Limb (tissue), 2 donors: ENCODE data around the gene SAMD4A.

Experiments
- DNase-seq, 2 donors: peaks; one replicate each; pipeline ENCODE4 v3.0.0-alpha.2; 2016; ENCODE audit errors: extremely low spot score in 2 of 2

The SAMD4A gene

DNA sequence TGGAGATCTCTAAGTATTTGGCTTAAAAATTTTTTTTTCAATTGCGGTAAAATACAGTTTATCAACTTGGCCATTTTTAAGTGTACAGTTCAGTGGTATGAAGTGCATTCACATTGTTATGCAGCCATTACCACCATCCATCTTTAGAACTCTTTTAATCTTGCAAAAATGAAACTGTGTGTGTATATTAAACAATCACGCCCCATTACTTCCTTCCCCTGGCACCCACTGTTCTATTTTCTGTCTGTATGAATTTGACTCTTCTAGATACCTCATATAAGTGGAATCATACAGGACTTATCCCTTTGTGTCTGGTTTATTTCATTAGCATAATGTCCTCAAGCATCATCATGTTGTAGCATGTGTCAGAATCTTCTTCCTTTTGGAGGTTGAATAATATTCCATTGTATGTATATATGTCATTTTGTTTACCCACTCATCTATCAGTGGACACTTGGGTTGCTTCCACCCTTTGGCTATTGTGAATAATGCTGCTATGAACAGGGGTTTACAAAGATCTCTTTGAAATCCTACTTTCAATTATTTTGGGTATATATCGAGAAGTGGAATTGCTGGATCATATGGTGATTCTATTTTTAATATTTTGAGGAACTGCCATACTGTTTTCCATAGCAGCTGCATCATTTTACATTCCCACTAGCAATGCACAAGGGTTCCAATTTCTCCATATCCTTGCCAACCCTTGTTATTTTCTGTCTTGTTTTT lies 62.9 kb downstream of the SAMD4A start:
- DNase-seq: no peak

DNA sequence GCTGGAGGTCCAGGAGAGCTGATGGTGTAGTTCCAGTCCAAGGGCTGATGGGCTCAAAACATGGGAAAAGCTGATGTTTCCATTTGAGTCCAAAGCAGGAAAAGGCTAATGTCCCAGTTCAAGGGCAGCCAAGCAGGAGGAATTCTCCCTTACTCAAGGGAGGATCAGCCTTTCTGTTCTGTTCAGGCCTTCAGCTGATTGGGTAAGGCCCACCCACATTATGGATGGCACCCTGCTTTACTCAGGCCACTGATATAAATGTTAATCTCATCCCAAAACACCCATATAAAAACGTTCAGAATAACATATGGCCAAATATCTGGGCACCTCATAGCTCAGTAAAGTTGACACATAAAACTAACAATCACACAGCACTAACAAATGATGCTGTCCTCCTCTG lies 64.1 kb downstream of the SAMD4A start:
- no peak for DNase-seq

DNA sequence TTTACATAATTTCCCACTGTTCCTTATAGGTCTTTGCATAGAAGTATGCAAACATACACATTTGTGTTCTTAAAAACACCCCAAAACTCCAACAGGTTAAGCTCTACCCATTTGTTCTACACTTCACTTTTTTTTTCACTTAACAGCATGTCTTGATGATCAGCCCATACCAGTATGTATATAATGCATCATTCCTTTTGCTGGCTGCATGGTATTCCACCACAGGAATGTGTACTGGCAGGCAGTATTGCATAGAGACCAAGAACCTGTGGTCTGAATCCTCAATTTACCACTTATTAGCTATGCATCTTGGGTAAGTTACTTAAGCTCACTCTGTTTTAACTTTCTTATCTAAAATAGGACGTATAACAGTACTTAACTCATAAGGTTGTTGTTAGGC lies 65.5 kb downstream of the SAMD4A start:
- DNase-seq: no peak

DNA sequence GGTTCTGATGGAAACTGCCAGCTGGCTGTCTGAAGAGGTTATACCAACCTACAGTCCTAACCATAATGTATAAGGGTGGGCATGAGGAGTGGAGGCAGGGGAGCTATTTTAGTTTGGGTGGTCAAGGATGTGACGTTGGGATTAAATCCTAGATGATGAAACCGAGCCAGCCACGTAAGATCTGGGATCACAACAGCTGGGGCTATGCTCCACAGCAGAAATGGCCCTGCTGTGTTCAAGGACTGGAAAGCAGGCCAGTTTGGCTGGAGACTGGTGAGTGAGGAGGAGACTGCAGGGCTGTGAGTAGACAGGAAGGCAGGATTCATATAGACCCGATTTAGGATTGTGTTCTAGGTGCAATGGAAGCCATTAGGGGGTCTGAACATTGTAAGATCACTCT lies 66.1 kb downstream of the SAMD4A start:
- DNase-seq: no peak

DNA sequence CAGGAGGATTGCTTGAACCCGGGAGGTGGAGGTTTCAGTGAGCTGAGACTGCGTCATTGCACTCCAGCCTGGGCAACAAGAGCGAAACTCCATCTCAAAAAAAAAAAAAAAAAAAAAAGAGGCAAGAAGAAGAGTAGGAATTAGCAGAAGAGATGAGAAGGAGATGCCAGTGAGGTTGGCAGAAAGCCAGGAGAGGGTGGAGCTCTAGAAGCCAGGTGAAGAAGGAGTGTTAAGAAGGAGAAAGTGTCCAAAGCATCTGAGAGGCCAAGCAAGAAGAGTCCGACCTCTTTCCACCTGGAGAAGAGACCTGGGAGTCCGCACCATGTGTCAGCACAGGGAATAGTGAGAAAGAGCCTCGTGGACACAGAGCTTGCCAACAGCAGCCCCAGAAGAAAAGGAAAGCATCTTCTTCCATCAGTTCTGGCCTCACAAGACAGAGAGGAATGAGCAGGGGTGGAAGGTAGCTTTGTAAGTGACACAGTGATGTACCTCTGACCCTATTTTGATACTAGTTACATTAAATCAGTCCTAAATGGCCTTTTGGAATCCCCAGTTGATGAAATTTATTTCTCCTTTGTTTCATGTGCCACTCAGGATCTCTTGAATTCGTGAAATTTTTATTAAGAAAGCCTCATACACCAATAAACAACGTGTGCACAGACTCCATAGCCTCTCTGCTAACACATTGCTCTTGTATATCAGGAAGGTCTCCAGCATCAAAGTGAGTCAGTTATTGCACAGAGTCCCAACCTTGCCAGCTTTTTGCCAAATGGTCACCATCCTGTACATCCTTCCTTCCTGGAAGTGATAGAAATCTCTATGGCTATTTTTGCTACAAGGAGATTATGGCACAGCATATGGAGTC lies 70.6 kb downstream of the SAMD4A start:
- DNase-seq: no peak

DNA sequence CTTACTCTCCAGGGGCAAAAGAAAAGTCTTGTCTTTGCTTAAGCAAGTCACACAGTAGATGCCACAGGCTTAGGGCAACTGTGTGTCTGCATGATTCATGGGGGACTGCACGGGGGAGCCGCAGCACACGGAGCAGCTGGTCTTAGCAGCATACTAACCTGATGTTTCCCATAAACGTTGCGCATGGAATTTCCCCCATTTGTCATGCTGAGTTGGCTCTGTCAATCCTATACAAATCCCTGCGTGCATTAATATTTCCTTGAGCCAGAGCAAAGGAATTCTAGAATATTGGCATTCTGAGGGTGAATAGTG lies 71.2 kb downstream of the SAMD4A start:
- peak; percentile 63 to 67 for DNase-seq

DNA sequence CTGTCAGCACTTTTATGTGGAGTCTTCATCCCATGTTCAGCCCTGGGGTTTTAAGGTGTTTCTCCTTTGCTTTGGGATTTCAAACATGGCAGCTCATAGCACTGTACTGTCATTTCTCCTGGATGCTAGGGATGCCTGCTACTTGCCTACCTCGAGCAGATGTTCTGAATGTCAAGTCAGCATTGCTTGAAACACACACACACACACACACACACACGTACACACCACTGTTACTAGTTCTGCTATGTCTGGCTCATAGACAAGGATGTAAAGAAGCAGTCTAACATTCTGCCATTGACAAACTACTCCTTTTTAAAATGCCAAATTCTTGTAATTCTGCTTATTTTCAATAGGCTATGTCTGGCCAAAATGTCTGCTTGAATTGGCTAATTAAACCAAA lies 72.7 kb downstream of the SAMD4A start:
- DNase-seq: peak in 1 of 2 donors; percentile 50

DNA sequence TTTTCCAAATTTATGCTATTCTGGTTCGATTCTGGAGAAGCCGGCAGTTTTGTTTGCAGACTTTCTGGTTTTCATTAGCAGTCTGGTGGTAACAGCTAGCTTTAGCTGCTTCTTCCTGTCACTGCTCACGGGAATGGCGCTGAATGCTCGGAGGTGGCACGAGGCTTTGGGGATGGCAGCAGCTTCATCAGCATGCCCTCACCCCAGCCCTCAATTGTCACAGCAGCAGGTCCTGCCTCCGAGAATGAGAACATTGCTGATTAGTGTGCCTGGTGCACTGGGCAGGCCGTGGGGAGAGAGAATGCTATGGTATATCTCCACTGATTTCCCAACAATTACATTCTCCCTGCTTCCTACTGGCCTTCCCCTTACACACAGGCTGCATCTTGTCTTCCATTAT lies 73.6 kb downstream of the SAMD4A start:
- no peak for DNase-seq

DNA sequence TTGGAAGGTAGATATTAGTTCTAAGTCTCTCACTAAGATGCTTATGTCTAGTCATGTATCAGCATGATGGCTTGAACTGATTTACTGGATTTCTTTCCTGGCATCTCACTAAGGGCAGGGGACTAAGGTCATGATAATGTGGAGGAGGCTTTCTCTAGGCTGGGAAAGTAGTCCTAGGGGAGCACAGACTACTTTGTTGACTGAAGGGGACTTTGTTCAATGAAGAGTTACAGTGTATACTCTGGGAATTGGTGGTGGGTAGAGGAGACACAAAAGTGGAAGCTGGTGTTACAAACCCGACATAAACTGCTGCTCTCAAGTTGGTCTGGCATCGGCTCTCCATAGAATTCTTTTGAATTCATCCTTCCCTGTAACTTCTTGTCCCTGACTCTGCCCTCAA lies 75.2 kb downstream of the SAMD4A start:
- no peak for DNase-seq

DNA sequence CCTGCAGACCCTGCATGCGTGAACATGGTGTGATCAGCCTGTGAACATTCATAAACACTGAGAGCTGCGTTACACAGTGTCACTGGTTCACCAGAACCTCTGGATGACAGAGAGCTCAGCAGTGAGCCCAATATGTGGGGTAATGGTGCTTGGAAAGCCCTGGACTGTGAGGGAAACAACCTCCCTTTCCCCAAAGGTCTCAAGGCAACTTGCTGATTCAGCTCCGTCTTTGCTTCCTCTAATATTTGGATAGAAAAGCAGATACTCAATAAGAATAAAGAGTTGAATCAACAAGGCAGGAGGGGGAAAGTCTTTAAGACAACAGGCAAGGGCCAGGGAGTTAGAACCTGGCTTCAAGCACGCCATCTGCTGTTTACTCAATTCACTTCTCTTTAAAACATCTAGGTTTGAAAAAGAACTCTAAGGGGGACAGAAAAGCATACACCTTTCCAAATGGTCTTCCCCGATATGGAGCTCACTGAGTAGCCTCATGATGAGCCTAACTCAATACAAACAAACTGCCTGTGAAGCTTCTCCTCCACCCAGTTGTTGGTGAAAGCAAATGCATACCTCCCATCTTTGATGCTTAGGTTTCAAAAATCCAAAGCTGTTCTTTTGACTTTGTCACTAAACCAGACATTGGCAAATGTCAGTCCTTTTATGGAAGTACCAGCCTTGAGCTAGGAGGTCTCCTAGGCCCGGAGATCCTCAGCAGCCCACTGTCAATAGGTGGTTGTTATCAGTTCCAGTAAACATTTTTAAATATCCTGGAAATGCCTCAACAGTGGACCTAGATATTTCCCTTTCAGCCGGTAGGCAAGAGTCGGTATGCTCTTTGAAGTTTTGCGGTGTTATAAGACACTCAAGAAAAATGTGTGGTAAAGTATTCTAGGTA lies 76.1 kb downstream of the SAMD4A start:
- DNase-seq: no peak

DNA sequence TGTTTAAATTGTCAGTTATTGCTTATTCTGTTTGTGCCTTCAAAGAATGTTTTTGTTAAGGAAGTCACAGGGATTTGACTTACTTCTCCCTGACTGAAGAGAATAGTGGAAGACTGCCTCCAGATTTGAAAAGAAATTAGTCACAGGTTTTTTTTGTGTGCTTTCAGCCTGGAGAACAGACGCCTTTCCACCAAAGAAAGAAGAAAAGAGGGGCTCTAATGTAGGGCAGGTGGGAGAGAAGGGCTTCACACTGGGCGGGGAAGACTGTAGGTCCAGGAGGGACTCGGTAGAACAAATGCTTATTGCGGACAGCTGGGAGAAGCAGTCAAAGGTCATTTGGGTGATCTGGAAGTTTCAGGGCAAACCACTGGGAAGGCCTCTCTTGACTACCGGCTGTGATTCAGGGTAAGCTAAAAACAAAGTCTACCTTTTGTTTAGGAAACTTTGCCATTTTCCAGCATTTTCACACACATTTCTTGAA lies 76.8 kb downstream of the SAMD4A start:
- DNase-seq: no peak

DNA sequence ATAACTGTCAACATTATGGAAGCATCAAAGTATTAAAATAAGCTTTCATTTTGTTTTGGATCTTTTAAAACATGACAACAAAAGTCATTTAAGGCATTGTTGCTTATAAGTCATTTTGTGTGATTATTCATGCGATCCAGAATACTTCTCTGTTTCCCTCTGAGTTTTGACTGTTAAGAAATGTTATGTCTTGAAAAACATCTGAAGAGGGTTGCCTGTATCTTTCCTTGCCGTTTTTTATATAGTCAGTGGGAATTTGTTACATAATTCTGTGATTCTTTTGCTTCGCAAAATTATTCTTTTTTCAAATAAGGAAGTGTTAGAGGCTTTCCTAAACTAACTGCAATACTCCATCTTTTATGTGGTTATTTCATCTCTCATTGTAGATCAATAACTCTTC lies 78.7 kb downstream of the SAMD4A start:
- DNase-seq: no peak

DNA sequence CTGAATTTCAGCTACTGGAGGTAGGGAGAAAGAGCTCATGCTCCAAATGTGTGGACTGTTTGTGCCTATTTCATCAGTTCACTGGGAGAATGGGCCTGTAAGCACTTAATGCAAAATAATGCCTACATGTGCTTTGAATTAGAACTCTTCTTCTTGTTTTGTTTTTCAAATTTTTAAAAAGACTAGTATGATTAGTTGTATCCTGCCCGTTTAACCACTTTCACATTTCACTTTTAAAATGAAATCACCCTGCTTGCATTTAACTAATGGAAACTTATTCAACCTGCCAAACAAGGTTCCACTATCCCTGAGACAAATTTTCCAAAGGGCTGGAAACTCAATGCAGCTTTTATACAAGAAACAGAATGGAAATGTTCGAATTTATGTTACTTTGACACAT lies 79.7 kb downstream of the SAMD4A start:
- DNase-seq: peak in 1 of 2 donors; percentile 71

DNA sequence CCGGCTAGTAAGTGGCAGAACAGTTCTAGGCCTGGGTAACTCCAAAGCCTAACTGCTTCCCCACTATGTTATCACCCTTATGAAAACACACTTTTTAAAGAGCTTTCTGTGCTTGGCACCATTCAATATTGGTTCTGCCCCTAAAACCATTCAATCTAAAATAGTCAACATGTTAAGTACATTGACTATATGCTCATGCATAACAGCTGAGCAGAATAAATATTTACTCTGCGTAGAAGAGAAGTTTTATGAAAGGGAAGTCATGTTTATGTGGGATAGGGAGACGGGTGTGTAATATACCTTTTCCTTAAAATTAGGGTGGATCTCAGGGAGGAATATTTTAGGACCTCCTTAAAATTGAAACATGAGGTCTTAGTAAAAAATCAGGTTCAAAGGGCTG lies 80.5 kb downstream of the SAMD4A start:
- DNase-seq: no peak

DNA sequence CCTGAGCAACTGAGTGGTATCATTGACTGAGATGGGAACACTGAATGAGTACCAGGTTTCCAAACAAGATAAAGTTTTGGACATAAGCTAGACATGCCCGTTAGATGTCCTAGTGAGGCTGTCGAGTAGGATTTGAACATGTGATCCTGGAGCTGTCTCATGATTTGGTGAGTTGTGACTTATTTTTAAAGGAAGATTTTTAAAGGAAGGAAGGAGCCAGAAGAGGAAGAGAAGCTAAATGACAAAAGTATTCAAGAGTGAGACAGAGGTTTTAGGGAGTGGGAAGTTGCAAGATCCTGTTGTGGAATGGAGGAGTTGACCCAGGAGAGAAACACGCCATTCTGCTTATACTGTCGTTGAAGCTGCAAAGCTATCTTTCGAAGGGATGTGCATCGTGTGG lies 82.1 kb downstream of the SAMD4A start:
- no peak for DNase-seq

DNA sequence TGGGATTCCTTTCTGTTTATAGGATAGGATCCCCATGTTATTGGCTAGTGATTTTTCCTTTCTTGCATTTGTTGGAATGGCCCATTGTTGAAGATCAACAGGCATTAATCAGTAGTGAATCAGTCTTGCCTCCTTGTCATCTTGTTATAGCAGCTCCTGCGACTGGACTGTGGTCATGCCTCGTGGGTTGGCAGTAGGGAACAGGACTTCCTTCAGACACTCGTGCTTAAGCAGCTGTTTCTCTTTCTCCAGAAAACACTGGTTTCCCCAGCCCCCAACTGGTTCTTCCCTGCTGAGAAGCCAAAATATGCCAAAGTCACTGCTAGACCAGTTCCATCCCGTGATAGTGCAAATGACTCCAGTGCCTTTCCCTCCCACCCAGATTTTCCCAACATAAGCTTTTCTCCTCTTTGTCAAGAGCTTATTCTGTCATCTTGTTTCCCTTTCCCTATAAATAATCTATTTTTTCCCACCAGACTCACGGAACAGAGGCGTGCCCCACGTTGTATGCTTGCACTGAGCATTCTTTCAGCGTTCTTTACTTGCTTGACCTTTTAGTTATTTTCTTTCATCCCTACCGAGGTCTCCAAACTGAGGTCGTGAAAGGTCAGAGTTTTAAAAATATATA lies 83.5 kb downstream of the SAMD4A start:
- no peak for DNase-seq

DNA sequence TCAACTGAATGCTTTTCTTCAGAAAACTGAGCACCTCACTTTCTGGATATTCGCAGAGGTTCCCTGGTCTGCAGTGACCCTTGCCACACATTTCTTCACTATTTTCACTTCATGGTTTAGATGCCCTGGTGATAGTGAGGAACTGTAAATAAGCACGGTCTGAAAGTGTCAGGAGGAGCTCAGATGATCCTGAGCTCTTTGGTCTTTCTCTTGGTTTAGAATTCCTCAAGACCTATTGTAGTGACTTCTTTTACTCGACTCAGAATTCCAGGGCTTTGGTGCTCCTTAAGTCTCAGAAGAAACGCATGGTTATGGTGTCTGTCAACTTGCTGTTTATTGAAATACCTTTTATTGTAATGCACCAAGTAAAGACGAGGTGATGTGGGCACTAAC lies 84.0 kb downstream of the SAMD4A start:
- no peak for DNase-seq

DNA sequence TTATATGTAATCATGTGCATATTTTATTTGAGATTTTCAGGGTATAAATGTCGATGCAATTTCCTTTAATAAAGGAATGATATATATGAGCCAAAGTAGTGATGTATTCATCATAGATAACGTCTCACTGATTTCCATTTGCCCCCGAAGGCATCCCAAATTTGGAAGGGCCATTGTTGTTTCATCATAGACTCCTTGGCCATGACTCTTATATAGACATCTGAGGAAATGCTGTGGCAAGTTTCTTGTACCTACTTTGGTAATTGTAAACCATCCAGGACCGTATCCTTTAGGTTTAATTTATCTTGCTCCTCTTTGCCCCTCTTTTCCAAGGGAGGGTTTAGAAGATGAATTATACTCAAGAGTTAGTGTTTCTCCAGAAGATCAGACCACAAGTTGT lies 84.7 kb downstream of the SAMD4A start:
- no peak for DNase-seq

DNA sequence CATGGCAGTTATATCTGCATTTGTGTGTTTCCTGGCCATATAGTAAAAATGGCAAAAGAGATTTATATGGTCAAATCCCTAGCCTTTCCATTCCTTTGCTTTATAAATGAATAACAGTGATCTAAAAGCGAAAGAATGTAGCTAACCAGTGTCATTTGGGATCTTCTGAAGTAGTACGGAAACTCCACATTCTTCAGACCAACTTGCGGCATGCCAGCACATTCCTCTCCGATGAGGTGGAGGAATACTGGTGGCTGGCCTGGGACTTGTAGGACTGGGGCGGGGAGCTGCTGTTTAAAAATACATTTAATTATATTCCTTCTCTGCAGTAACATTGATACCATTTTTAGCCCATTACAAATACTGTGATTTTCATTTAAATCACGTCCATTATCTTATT lies 85.3 kb downstream of the SAMD4A start:
- DNase-seq: peak; percentile 79 to 95

DNA sequence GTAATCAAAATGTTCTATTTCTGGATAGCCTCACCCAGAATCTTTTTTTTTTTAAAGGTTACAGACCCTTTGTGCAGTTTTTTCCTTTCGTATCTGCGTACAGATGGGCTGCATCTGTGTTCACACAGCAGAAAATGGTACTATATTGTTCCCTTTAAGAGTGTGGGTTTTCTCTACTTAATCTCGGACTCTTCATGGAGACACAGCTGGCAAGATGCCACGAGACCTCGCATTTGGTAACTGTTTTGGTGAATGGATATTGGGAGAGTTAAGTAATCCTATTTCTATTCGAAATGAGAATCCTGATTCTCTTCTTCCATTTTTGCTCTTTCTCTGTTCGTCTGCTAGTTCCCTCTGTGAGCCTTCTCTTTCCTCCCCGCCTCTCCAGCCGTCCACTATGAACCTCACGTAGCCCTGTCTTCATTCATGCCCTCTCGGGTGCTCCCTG lies 85.7 kb downstream of the SAMD4A start:
- peak in 1 of 2 donors; percentile 71 for DNase-seq

DNA sequence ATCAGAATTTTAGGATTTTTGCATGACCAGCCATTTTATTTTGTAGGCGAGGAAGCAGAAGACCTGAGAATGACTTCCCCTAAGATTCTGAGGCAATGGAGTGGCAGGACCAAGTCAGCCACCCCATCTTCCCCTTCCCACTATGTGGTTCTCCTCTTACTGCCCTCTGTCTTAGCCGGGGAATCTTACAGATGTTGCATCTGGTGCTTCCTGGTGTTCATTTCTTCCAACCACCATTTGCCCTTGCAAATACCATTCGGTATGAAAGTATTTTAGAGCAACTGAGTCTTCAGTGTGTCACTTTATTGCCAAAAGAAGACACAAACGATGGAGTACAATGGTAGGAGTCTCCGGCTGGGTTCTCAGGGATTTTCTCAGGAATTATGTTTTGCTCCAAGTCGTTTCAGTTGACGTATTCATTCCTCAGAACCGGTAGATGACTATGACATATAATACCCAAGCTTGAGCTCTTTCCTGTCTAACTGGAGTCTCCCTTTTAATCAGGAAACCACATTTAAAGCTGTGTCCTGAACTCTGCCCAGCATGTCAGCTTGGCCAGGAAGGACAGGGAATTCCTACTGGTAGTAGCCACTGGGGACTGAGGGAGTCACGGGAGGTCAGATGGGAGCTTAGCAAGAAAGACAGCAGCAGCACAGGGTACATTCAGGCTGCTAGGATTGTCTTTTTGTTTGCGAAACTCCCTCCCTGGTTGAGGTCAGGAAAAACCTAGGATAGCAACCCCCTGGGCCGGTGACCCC lies 87.0 kb downstream of the SAMD4A start:
- DNase-seq: no peak
